GM18520 (cell line): Measurements from ENCODE around the gene DAPK3.
"Not testable (repeated sequence)": the region's sequence is repeated elsewhere in the genome, so short reads cannot be mapped to it uniquely, and the experiment has no call there.

Source experiments
- ATAC-seq: cut with Tn5 transposase; IDR thresholded peaks from one replicate; pipeline ENCODE4 v1.9.1; 2021; ENCODE audit not compliant: unreplicated experiment

DAPK3 gene

GRCh38 chr19:3979289-3979673 lies 8.4 kb upstream of the DAPK3 start:
- no peak for ATAC-seq

GRCh38 chr19:3978145-3978544 lies 7.2 kb upstream of the DAPK3 start:
- ATAC-seq = no peak

- no peak for ATAC-seq
Observed at GRCh38 chr19:3977242-3978143, 6.6 kb upstream of the DAPK3 start.

GRCh38 chr19:3976495-3977241 lies 5.8 kb upstream of the DAPK3 start:
- ATAC-seq = no peak

GRCh38 chr19:3975637-3976087 lies 4.8 kb upstream of the DAPK3 start:
- ATAC-seq = no peak

GRCh38 chr19:3975144-3975543 lies 4.2 kb upstream of the DAPK3 start:
- no peak for ATAC-seq

GRCh38 chr19:3970313-3970807 lies 539 bp downstream of the DAPK3 start:
- ATAC-seq = no peak

- ATAC-seq = no peak
Observed at GRCh38 chr19:3969435-3970312, 1.2 kb downstream of the DAPK3 start.

- no peak for ATAC-seq
Observed at GRCh38 chr19:3968556-3969434, 2.1 kb downstream of the DAPK3 start.

GRCh38 chr19:3967983-3968382 lies 2.9 kb downstream of the DAPK3 start:
- ATAC-seq = not testable (repeated sequence)

GRCh38 chr19:3966051-3967017 lies 4.6 kb downstream of the DAPK3 start:
- ATAC-seq = no peak

- ATAC-seq = no peak
Observed at GRCh38 chr19:3964256-3965194, 6.4 kb downstream of the DAPK3 start.

GRCh38 chr19:3963458-3964255 lies 7.2 kb downstream of the DAPK3 start:
- ATAC-seq = no peak

- ATAC-seq = no peak
Observed at GRCh38 chr19:3961007-3961406, 9.9 kb downstream of the DAPK3 start.

GRCh38 chr19:3959766-3960131 lies 11.2 kb downstream of the DAPK3 start:
- no peak for ATAC-seq

GRCh38 chr19:3958836-3959765 lies 11.8 kb downstream of the DAPK3 start:
- no peak for ATAC-seq
